ENCODE data around the gene JCHAIN. TPM values are rescaled to one million over a fixed set of nuclear protein-coding genes. Genes with fewer than 3 reads are reported as not detected.

JCHAIN gene
- total RNA-seq, 1 donor from 2014 or later: 9.4 TPM

Other genes with a start within 250 kb of the JCHAIN start
- not detected for gene MUC7, start 194.3 kb downstream of the JCHAIN start, total RNA-seq
- gene AMTN, start 147.9 kb downstream of the JCHAIN start, total RNA-seq: not detected
- not detected for gene AMBN, start 74.3 kb downstream of the JCHAIN start, total RNA-seq
- not detected for gene ENAM, start 37.8 kb downstream of the JCHAIN start, total RNA-seq
- gene UTP3, start 22.0 kb upstream of the JCHAIN start, total RNA-seq: 26.1 TPM
- gene RUFY3, start 55.5 kb upstream of the JCHAIN start, total RNA-seq: 54.8 TPM
- 55.6 TPM for gene GRSF1, start 173.4 kb upstream of the JCHAIN start, total RNA-seq
- 20.3 TPM for gene MOB1B, start 235.9 kb upstream of the JCHAIN start, total RNA-seq